NCI-H774 (cell line): ENCODE results near the gene SLC9A3.
"Not testable (repeated sequence)": the region's sequence is repeated elsewhere in the genome, so short reads cannot be mapped to it uniquely, and the experiment has no call there.

Experiments used
- DNase-seq: peaks from one replicate; lab custom pipeline; 2025; lab: John Stamatoyannopoulos, UW

Gene SLC9A3

GRCh38 chr5:524973-525761, 918 bp upstream of the SLC9A3 start:
- DNase-seq, result no peak

GRCh38 chr5:523441-524222, 617 bp downstream of the SLC9A3 start:
- DNase-seq, result no peak

DNA sequence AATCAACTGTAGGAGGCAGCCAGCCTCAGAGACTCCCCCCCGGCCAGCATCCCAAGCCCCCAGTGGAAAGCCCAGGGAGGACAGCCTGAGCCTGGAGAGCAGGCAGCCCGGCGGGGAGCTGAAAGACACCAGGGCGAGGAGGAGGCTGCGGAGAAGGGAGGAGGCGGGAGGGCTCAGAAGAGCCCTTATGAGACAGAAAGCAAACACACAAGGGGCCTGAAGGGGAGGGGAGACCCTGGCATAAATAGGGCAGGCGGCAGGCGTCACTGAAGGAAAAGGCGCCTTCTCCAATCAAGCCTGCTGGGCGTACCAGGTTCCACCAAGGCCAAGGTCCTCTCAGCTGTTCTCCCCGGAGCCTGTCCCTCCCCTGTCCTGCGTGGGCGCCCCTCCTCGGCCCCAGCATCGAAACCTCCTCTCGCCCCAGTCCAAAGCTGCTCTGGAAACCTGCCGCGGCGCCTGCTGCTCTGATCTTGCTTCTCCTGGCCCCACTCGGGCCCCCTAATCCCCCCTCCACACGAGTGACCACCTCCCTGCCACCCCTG, 1.3 kb downstream of the SLC9A3 start:
- no peak for DNase-seq

DNA sequence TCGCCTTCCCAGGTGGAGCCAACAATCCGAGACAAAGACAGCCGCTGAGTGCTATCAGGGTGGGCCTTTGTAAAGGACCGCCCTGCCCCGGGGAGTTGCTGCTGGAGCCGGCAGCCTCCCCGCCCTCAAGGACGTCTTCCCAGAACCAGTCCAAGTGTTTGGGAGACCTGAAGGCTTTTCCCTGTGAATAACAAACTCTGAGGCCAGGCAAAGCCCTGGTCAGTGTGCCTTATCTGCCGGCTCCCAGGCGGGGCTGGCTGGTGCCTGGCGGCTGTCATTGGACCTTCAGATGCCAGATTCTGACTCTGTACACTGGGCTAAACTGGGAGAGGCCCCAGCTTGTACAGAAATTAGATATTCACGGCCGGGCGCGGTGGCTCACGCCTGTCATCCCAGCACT, 2.1 kb downstream of the SLC9A3 start:
- no peak for DNase-seq

GRCh38 chr5:521680-522079, 2.6 kb downstream of the SLC9A3 start:
- no peak for DNase-seq

DNA sequence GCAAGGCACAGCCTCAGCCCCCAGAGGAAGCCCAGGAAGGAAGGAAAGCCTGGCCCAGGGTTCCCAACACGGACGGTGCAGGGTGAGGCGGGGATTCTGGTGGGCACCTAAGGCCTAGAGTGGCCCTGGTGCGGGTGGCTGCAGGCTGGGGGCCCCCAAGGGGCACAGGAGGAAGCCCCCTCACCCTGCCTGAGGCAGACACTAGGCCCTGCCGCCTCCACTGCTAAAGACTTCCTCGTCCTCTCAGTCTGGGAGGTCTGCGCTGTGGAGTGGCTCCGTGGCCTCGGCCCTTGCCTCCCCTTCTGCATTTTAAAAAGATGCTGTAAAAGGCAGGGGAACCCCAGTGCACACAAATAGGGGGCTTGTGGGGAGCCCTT, 3.4 kb downstream of the SLC9A3 start:
- no peak for DNase-seq

GRCh38 chr5:520196-520849, 3.9 kb downstream of the SLC9A3 start:
- DNase-seq, result no peak

- DNase-seq, result no peak
Measured at GRCh38 chr5:518721-519120, 5.5 kb downstream of the SLC9A3 start.

- no peak for DNase-seq
Measured at GRCh38 chr5:517535-518100, 6.6 kb downstream of the SLC9A3 start.

- no peak for DNase-seq
Measured at GRCh38 chr5:516980-517379, 7.3 kb downstream of the SLC9A3 start.

GRCh38 chr5:516338-516925, 7.8 kb downstream of the SLC9A3 start:
- no peak for DNase-seq

DNA sequence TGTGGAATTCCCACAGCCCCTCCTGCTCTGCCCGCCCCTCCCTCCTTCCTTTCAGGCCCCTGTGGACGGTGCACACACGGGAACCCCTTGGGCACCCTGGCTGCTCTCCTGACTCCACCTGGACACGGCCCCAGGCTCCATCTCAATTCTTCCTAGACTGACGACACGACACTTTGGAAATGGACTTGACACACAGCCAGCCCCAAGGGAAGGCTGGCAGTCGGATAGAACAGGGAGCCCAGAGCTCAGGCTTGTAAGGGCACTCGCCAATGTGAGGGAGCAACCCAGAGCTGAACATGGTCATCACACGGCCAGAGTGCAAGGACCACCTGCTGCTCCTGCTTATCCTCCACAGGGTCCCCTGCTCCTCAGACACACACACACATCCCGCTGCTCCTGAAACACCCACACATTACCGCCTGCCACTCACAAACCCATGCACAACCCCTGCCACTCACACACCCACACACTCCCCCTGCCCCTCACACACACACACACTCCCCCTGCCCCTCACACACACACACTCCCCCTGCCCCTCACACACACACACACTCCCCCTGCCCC, 8.9 kb downstream of the SLC9A3 start:
- no peak for DNase-seq

- DNase-seq, result no peak
Measured at GRCh38 chr5:514673-515072, 9.6 kb downstream of the SLC9A3 start.

- no peak for DNase-seq
Measured at GRCh38 chr5:514101-514485, 10.2 kb downstream of the SLC9A3 start.

DNA sequence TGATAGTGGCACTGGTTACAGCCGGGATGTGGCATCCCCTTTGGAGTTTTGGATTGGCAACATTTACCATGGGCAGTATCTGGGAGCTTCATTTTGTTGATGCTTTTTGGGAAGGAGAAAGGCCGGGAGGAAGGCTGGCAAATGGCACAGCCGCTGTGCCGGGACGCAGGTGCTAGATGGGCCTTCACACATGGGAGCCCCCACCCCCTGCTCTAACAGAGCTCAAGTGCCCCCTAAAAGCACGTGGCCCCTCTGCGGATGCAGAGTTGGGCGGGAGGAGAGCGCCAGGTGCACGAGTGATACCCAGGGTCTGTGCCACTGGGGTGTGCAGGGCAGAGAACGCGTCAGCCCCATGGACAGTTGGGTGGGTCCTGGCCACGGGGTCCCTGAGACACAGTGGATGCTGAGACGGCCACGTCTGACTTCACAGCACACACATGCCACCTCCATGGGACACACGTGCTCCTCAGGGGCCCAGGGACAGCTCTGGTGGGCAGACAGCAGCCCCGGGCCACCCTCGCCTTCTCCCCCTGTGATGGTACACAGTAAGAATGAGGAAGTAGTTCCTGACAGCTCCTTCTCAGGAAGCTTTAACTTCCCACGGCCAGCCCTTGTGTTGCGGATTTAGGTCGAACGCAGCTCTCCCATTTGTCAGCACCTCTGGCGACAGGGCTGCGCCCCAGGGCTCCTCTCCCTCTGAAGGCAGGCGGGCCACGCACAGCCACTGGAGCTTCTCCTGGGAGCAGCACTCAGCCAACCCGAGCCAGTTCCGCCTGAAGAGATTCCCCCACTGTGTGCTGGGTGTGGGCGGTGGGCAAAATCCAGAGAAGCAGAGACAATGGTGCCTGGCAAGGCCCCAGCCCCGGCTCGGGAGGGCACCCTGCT, 10.8 kb downstream of the SLC9A3 start:
- DNase-seq, result no peak

- no peak for DNase-seq
Measured at GRCh38 chr5:511476-511875, 12.8 kb downstream of the SLC9A3 start.

GRCh38 chr5:510521-510920, 13.7 kb downstream of the SLC9A3 start:
- DNase-seq, result no peak

GRCh38 chr5:509611-510185, 14.6 kb downstream of the SLC9A3 start:
- no peak for DNase-seq

DNA sequence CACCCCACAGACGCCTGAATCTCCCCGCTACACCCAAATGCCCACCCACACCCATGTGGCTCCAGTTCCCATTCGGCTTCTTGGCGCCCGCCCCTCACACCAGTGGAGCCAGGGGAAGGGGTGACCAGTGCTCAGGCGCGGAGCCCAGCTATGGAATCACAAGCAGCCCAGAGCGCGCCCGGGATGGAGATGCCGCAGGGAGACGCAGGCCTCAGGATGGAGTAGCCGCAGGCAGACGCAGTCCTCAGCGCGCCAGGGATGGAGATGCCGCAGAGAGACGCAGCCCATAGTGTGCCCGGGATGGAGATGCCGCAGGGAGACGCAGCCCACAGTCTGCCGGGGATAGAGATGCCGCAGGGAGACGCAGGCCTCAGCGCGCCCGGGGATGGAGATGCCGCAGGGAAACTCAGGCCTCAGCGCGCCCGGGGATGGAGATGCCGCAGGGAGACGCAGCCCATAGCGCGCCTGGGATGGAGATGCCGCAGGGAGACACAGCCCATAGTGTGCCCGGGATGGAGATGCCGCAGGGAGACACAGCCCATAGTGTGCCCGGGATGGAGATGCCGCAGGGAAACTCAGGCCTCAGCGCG, 16.2 kb downstream of the SLC9A3 start:
- DNase-seq, result not testable (repeated sequence)
